Prostate gland (tissue), 2 donors: Measurements from ENCODE around the gene PLXDC2. TPM values are rescaled to one million over a fixed set of nuclear protein-coding genes. Genes with fewer than 3 reads are reported as not detected.

Experiments
- DNase-seq: peaks from one replicate; pipeline ENCODE4 v3.0.0-alpha.2; 2019; ENCODE audit warnings: low spot score
- H3K27ac ChIP-seq, 2 donors: fragments of 200-600 bp; sonication (generic); 2 replicates each; pipeline ENCODE4 v1.5.1; 2017 to 2019
- H3K27me3 ChIP-seq: fragments of 200-600 bp; sonication (generic); replicated peaks from 2 replicates; pipeline ENCODE4 v1.5.1; 2019; ENCODE audit not compliant: insufficient read depth
- H3K36me3 ChIP-seq, 2 donors: fragments of 200-600 bp; sonication (generic); 1 replicate in 1 of 2; 2 replicates in 1 of 2; pipeline versions ENCODE4 v1.5.1 to v1.8.1; 2017 to 2019
- H3K4me1 ChIP-seq: fragments of 200-600 bp; sonication (generic); replicated peaks from 2 replicates; pipeline ENCODE4 v1.5.1; 2019
- H3K4me3 ChIP-seq, 2 donors: fragments of 200-600 bp; sonication (generic); 2 replicates each; pipeline ENCODE4 v1.5.1; 2017 to 2019
- H3K9me3 ChIP-seq: fragments of 200-600 bp; sonication (generic); 2 replicates; pipeline ENCODE4 v1.5.1; 2017
- POLR2A ChIP-seq: fragments of 450-650 bp; IDR thresholded peaks from one replicate; pipeline ENCODE4 v1.6.1; 2016; ENCODE audit warnings: antibody characterized with exemption, mild to moderate bottlenecking
- POLR2AphosphoS5 ChIP-seq: sonication (generic); formaldehyde crosslinking; IDR thresholded peaks from one replicate; pipeline ENCODE4 v1.6.1; 2017; ENCODE audit warnings: antibody characterized with exemption
- WGBS: methylation state at CpG from one replicate; pipeline ENCODE4 v1.1.5; 2018; 5-methylcytosine and 5-hydroxymethylcytosine counted together
- intact Hi-C: fragments of 100-400 bp; cut with DNase I; formaldehyde crosslinking; loops from one replicate; pipeline ENCODE4 v1.14.2; 2022
- total RNA-seq, 2 donors: library from RNA; depleted of rRNA; stranded (reverse); fragments of >200 nt; gene quantifications; one replicate each; pipeline ENCODE4 v1.1.0, GENCODE V29; 2016
- TF ChIP-seq, protein P1 (sequence below), 4 experiments: fragments of 200-600 bp in 2 of 4; fragments of 450-650 bp in 2 of 4; sonication (generic) in 2 of 4; IDR thresholded peaks; 1 replicate in 3 of 4; 2 replicates in 1 of 4; pipeline ENCODE4 v1.5.1; 2016 to 2019; ENCODE audit warnings: antibody characterized with exemption in 4 of 4, mild to moderate bottlenecking in 2 of 4, moderate library complexity in 2 of 4

PLXDC2 gene
- total RNA-seq, 2 donors from 2014 or later, result 19.6 to 83.6 TPM

DNA sequence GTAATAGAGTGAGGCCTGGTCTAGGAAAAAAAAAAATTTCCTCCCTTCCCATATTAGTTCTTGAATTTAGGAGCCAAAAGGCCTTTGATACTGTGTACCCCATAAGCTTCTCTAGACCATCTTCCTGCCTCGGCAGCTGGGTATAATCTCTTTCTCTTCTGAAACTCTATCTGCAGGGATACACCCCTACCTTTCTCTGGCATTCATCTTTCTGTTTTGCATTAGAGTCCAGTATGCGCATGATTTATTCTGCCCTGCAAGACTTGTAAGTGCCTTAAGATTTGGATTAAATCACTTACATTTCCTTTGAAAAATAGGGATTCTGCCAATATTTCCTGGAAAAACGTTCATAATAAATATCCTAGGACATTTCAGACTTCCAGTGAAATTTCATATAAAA lies 431.2 kb downstream of the PLXDC2 start:
- no peaks in the 10 kb centered on the region for H3K36me3 ChIP-seq
- intact Hi-C loops, result no loop called here
- H3K4me1 ChIP-seq, result no peaks in the 10 kb centered on the region
- no peak overlapping the region for H3K27ac ChIP-seq
- no peaks in the 10 kb centered on the region for H3K9me3 ChIP-seq
- DNase-seq, result no peak
- WGBS, result 66% methylated on average over 3 of the region's 3 CpGs
- no peak for TF ChIP-seq POLR2AphosphoS5
- TF ChIP-seq POLR2A, result no peak
- TF ChIP-seq, protein P1, sequence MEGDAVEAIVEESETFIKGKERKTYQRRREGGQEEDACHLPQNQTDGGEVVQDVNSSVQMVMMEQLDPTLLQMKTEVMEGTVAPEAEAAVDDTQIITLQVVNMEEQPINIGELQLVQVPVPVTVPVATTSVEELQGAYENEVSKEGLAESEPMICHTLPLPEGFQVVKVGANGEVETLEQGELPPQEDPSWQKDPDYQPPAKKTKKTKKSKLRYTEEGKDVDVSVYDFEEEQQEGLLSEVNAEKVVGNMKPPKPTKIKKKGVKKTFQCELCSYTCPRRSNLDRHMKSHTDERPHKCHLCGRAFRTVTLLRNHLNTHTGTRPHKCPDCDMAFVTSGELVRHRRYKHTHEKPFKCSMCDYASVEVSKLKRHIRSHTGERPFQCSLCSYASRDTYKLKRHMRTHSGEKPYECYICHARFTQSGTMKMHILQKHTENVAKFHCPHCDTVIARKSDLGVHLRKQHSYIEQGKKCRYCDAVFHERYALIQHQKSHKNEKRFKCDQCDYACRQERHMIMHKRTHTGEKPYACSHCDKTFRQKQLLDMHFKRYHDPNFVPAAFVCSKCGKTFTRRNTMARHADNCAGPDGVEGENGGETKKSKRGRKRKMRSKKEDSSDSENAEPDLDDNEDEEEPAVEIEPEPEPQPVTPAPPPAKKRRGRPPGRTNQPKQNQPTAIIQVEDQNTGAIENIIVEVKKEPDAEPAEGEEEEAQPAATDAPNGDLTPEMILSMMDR (IDR thresholded peaks at IDR 0.05), result no peak
- no peak overlapping the region for H3K4me3 ChIP-seq
- no peaks in the 10 kb centered on the region for H3K27me3 ChIP-seq

- TF ChIP-seq, protein P1 (IDR thresholded peaks at IDR 0.05), result no peak
- no peak for TF ChIP-seq POLR2AphosphoS5
- TF ChIP-seq POLR2A, result no peak
- H3K36me3 ChIP-seq, result no peaks in the 10 kb centered on the region
- no peak for DNase-seq
- H3K4me1 ChIP-seq, result no peaks in the 10 kb centered on the region
- no peaks in the 10 kb centered on the region for H3K27me3 ChIP-seq
- no peak overlapping the region for H3K27ac ChIP-seq
- no peaks in the 10 kb centered on the region for H3K9me3 ChIP-seq
- intact Hi-C loops, result no loop called here
- no peak overlapping the region for H3K4me3 ChIP-seq
- 82% methylated on average over 7 of the region's 7 CpGs for WGBS
These were observed 431.9 kb downstream of the PLXDC2 start for GRCh38 chr10:20247891-20248708.

DNA sequence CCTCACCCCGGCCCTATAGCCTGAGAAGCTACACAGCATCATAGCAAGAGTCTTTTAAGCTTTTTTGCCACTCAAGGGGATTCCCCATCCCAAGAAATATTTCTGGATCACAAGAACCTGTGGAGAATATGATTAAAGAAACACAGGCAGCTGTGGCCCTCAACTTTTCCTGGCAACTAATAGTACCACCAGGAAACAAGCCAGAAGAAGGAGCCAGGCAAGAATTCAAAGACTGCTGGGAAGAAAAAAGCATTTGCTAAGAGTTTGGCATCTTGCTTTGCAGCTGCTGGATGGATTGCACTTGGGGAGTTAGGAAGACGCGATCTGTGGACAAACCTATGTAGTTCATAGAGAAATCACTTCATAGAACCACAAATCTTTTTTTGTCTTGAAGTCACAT lies 437.8 kb downstream of the PLXDC2 start:
- no peak for DNase-seq
- H3K27me3 ChIP-seq, result no peaks in the 10 kb centered on the region
- no peaks in the 10 kb centered on the region for H3K36me3 ChIP-seq
- TF ChIP-seq, protein P1 (IDR thresholded peaks at IDR 0.05), result no peak
- TF ChIP-seq POLR2AphosphoS5 (no peak), POLR2A (no peak)
- no peaks in the 10 kb centered on the region for H3K4me1 ChIP-seq
- intact Hi-C loops, result no loop called here
- H3K4me3 ChIP-seq, result no peak overlapping the region
- no peak overlapping the region for H3K27ac ChIP-seq
- H3K9me3 ChIP-seq, result no peaks in the 10 kb centered on the region
- WGBS, result 42% methylated on average over 3 of the region's 3 CpGs

DNA sequence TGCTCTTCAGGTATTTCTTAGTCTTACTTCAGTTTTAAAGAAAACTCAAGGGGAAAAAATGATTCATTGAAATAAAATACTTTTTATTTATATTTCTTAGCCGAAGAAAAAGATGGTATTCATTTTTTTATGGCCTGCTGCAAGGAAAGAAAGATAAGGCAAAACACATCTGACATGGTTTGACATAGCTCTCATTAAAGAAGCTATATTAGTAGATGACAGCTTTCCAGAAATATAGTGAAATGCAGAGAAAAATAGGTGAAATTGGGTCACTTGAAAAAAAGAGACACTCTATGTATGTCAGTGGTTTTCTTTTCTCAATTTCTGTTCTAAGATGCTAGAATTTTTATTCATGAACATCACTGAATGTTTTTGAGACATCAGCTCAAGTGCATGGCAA lies 438.3 kb downstream of the PLXDC2 start:
- TF ChIP-seq POLR2A (no peak), POLR2AphosphoS5 (no peak)
- TF ChIP-seq, protein P1 (IDR thresholded peaks at IDR 0.05), result no peak
- intact Hi-C loops, result no loop called here
- no peak overlapping the region for H3K4me3 ChIP-seq
- no peaks in the 10 kb centered on the region for H3K36me3 ChIP-seq
- DNase-seq, result no peak
- no peaks in the 10 kb centered on the region for H3K9me3 ChIP-seq
- no peak overlapping the region for H3K27ac ChIP-seq
- H3K4me1 ChIP-seq, result no peaks in the 10 kb centered on the region
- 62% methylated on average over 1 of the region's 1 CpG for WGBS
- no peaks in the 10 kb centered on the region for H3K27me3 ChIP-seq

DNA sequence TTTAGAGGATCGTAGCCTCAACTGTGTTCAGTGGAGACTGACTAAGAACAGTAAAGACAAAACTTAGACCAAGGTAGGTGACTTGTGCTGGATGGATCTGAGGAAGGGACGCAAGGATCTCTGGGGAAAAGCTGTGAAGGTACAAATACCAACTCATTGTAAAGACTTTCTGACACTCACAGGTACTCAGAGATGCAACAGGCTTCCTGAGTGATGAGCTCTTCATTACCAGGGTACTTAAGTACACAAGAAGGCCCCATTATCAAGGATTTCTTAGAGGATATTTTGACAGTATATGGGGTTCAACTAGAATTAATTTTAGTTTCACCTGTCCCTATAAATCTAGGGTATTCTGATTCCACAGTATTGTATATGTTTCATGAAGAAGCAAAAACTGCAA lies 440.7 kb downstream of the PLXDC2 start:
- TF ChIP-seq POLR2AphosphoS5 (no peak), POLR2A (no peak)
- TF ChIP-seq, protein P1 (IDR thresholded peaks at IDR 0.05), result no peak
- WGBS, result 100% methylated on average over 2 of the region's 2 CpGs
- no peaks in the 10 kb centered on the region for H3K4me1 ChIP-seq
- H3K9me3 ChIP-seq, result no peaks in the 10 kb centered on the region
- H3K27ac ChIP-seq, result no peak overlapping the region
- H3K27me3 ChIP-seq, result no peaks in the 10 kb centered on the region
- no peak overlapping the region for H3K4me3 ChIP-seq
- DNase-seq, result no peak
- no peaks in the 10 kb centered on the region for H3K36me3 ChIP-seq
- intact Hi-C loops, result no loop called here
